GM12865 (cell line): ENCODE data around the gene MSRB3.
A peak's percentile ranks its signal among the peaks of the same experiment; 100 is the strongest.

Experiments used
- DNase-seq: peaks from one replicate; pipeline ENCODE4 v3.0.0; 2010; ENCODE audit warnings: low read depth
- H3K4me3 ChIP-seq: 2 replicates; pipeline ENCODE4 v1.5.1; 2011; ENCODE audit warnings: mild to moderate bottlenecking, low read depth, low read length, control low read depth
- TF ChIP-seq, protein P1 (sequence below): IDR thresholded peaks from 2 replicates; pipeline ENCODE4 v1.5.1; 2011; ENCODE audit warnings: low read length, control low read depth, low read depth, inconsistent platforms; ENCODE audit not compliant: insufficient read depth; ENCODE audit errors: missing control alignments

The MSRB3 gene

DNA sequence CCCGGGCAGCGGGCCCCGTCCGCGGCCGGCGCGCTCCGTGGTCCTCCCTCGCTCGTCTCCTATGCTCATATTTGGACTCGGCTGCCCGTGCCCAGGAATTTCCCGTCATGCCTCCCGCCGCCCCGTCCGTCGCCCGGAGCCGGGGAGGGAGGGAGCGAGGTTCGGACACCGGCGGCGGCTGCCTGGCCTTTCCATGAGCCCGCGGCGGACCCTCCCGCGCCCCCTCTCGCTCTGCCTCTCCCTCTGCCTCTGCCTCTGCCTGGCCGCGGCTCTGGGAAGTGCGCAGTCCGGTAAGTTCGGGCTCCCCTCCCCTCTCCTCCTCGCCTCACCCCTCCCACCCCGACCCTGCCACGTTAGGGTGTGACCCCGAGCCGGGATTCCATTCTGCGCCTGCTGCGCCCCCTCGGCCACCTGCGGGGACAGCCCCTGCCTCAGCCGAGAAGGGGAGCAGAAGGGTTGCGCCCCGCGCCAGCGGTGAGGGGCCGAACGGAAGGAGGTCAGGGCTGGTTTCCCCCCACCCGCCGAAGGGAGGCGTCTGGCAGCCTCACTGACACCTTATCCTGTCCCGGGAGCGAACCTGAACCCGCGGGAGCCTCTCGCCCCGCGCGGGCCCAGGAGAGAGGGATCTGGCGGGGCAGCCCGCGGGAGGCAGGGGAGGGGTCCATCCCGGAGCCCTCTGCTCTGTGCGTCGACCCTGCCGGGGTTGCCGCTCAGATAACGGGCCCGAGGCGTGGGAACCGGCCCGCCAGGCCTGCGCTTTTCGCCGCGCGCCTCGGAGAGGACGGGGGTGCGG, at the start of gene MSRB3:
MSRB3 (plus strand) TSS at position 108 of the 793 bp plus-strand sequence. CDS start 29,897 bp downstream, outside the sequence.
- H3K4me3 ChIP-seq, result peak within 1 kb of the TSS; percentile 69
- peak; percentile 53 for DNase-seq
- TF ChIP-seq, protein P1, sequence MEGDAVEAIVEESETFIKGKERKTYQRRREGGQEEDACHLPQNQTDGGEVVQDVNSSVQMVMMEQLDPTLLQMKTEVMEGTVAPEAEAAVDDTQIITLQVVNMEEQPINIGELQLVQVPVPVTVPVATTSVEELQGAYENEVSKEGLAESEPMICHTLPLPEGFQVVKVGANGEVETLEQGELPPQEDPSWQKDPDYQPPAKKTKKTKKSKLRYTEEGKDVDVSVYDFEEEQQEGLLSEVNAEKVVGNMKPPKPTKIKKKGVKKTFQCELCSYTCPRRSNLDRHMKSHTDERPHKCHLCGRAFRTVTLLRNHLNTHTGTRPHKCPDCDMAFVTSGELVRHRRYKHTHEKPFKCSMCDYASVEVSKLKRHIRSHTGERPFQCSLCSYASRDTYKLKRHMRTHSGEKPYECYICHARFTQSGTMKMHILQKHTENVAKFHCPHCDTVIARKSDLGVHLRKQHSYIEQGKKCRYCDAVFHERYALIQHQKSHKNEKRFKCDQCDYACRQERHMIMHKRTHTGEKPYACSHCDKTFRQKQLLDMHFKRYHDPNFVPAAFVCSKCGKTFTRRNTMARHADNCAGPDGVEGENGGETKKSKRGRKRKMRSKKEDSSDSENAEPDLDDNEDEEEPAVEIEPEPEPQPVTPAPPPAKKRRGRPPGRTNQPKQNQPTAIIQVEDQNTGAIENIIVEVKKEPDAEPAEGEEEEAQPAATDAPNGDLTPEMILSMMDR, result peak; percentile 6

DNA sequence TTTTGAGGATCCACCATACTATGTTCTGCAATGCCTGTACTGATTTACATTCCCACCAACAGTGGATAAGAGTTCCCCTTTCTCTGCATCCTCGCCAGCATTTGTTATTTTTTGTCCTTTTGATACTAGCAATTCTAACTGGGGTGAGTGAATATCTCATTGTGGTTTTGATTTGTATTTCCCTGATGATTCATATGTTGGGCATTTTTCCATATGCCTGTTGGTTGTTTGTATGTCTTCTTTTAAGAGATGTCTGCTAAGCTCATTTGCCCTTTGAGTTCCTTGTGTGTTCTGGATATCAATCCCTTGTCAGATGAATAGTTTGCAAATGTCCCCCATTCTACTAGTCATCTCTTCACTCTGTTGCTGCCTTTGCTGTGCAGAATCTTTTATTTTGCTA, 49.0 kb upstream of the MSRB3 start:
- no peak overlapping the region for H3K4me3 ChIP-seq
- no peak for DNase-seq
- TF ChIP-seq, protein P1, result no peak

DNA sequence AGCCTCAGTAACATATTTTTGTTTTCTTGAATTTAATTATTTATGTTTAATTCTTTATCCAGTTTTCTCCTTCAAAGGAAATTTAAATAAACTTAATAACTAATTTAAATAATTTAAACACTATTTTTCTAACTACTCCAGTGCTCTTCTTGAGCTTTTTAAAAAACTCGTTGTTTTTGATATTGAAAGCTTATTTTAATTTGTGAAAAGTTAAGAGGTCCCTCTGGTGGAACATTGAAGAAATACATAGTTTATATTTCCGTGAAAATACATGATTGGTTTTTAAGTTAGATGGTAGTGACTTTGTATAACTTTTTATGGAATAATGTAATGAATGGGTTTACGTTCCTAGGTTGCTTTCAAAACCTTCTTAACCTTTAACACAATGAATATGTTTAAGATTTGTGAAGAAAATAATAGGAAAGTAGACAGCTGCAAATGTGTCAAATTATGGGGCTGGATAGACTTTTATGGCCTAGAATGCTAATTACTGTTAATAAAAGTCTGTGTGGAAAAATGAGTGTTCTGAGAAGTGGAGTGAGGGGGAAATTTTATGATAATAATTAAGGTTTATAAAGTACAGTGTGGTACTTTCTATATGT, 45.9 kb upstream of the MSRB3 start:
- TF ChIP-seq, protein P1, result peak; percentile 13
- peak; percentile 39 for DNase-seq
- H3K4me3 ChIP-seq, result no peak overlapping the region

DNA sequence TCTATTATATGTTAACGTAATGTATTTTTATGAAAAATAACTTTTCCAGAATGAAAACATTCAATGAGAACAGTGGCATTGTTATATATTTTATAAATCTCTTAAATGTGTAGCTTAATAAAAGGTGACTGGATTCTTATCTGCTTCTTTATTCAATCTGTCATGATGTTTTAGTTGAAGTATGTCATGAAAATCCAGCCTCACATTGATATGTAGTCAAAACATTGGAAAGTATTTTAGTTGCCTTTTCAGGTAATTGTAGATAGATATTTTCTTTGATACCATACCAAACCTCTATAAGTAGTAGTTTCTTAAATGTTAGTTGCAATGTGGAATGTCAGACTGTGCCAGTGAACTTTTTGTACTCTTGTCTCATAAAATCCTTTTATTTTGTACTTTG, 41.3 kb upstream of the MSRB3 start:
- H3K4me3 ChIP-seq, result no peak overlapping the region
- DNase-seq, result no peak
- TF ChIP-seq, protein P1, result no peak

DNA sequence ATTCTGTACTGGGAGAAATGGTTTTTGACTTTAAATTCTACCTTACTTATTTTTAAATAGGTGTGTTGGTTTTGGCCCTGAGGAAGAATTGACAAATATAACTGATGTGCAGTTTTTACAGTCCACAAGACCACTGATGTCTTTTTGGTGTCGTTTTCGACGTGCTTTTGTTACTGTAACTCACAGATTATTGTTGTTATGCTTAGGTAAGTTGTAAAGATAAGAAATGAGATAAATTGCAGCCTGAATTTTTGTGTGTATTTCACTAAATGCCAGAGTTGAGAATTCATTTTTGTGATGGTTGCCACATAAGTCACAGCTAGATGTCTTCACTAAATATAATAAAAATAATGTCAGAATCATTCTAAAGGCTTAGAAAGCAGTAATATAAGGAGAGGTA, 39.9 kb upstream of the MSRB3 start:
- H3K4me3 ChIP-seq, result no peak overlapping the region
- TF ChIP-seq, protein P1, result no peak
- no peak for DNase-seq

DNA sequence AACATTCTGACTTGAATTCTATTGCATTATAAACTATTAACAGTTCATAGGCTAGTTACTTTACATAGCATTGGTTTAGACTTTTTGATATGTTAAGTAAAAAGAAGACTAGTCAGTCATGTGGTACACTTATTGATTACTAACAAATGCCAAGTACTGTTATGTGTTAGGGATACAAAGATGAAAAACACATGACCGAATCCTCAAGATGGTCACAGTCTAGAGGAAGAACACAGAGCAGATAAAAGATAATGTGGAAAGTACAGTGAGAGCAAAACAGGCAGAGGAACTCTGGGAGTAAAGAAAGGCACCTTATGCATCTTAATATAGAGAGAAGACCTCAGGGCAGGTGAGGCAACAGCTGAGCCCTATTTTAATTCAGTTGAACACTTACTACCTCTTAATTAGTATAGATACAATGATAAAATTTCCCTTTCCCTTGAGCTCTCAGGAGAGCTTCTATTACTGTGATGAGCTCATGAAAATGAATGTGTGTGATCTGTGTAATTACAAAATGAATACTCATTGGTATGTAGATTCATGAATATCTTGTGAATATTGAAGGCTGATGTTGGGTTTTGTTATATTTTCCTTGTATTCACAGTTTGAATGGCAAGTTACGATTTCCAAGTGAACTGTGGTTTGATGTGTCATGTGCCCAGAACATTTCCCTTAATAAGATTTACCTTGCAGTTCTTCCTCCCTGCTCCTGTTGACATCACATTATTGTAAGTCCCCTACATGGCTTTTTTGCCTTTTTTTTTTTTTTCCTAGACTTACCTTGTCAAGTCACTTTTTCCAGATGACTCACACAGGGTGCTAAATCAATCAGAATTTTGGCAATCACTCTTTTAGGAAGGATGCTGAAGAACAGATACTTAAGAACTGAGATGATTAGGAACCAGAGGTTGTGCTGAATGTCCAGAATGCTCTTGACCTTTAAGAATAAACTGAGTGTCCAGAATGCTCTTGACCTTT, 29.5 kb upstream of the MSRB3 start:
- no peak overlapping the region for H3K4me3 ChIP-seq
- TF ChIP-seq, protein P1, result no peak
- no peak for DNase-seq
